Immature natural killer cell (primary cell): ENCODE data around the gene TRRAP. TPM values are rescaled to one million over a fixed set of nuclear protein-coding genes. Genes with fewer than 3 reads are reported as not detected.

Experiments used
- DNase-seq, 3 donors: peaks; one replicate each; pipeline ENCODE4 v3.0.0; 2022; ENCODE audit warnings: mixed read lengths in 1 of 3
- H3K27ac Mint-ChIP-seq, 6 donors: one replicate each; pipeline ENCODE4 v1.8.0; 2020; ENCODE audit warnings: mixed read lengths in 6 of 6, mild to moderate bottlenecking in 5 of 6, inconsistent platforms in 4 of 6, moderate library complexity in 3 of 6
- H3K27me3 Mint-ChIP-seq, 3 donors: one replicate each; pipeline ENCODE4 v1.8.0; 2020 to 2021; ENCODE audit warnings: low read depth in 3 of 3, mild to moderate bottlenecking in 3 of 3, mixed read lengths in 3 of 3, moderate library complexity in 3 of 3, inconsistent platforms in 1 of 3
- H3K36me3 Mint-ChIP-seq, 3 donors: one replicate each; pipeline ENCODE4 v1.8.0; 2020; ENCODE audit warnings: mixed read lengths in 3 of 3, inconsistent platforms in 2 of 3, mild to moderate bottlenecking in 2 of 3
- H3K4me1 Mint-ChIP-seq, 2 donors: one replicate each; pipeline ENCODE4 v1.8.0; 2020; ENCODE audit warnings: inconsistent platforms in 2 of 2, mild to moderate bottlenecking in 2 of 2, mixed read lengths in 2 of 2, moderate library complexity in 1 of 2
- H3K4me3 Mint-ChIP-seq, 5 donors: one replicate each; pipeline ENCODE4 v1.8.0; 2020; ENCODE audit warnings: mild to moderate bottlenecking in 5 of 5, mixed read lengths in 5 of 5, inconsistent platforms in 3 of 5, moderate library complexity in 3 of 5
- H3K9me3 Mint-ChIP-seq, 6 donors: one replicate each; pipeline ENCODE4 v1.8.0; 2020; ENCODE audit warnings: mild to moderate bottlenecking in 6 of 6, mixed read lengths in 6 of 6, inconsistent platforms in 4 of 6, moderate library complexity in 3 of 6
- polyA plus RNA-seq, 3 donors: library from polyadenylated mRNA; unstranded; fragments of 300-500 nt; fragmentation: Illumina TruSeq; gene quantifications; one replicate each; pipeline ENCODE4 v1.2.3, GENCODE V29; 2021

The TRRAP gene
- polyA plus RNA-seq, 3 donors from 2014 or later, result 1.6 to 6.0 (median 1.8) TPM

DNA sequence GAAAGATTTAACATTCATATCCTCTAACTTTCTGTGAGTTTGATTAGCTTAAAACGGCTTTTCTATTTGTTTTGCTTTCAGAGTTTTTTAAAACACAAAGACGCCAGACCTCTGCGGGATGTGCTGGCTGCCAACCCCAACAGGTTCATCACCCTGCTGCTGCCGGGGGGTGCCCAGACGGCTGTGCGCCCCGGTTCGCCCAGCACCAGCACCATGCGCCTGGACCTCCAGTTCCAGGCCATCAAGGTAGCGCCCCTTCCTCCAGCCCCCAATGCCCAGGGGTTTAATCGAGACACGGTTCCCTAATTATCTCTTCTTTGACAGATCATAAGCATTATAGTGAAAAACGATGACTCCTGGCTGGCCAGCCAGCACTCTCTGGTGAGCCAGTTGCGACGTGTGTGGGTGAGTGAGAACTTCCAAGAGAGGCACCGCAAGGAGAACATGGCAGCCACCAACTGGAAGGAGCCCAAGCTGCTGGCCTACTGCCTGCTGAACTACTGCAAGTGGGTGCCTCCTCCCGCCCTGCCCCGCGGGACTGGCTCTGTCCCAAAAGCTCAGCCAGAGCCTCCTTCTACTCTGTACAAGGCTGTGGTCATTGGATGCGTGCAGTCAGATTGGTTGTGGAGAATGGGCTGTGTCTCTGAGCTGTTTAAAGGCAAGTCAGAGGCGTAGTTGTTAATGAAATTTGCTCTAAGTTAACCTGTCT lies 71.2 kb downstream of the TRRAP start:
- no peaks in the 10 kb centered on the region for H3K9me3 Mint-ChIP-seq

DNA sequence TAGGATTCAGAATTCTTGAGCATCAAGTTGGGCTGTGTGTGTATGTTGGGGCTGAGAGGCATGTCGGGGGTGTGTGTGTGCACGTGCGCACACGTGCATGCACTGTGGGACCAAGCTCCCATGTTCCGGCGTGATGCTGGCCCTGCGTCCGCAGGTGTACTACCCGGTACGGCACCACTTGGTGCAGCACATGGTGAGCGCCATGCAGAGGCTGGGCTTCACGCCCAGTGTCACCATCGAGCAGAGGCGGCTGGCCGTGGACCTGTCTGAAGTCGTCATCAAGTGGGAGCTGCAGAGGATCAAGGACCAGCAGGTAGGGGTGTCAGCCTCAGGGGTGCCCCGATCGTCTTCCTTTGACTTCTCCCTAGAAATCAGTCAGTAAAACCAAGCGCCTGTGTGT lies 77.7 kb downstream of the TRRAP start:
- H3K27ac Mint-ChIP-seq, result no peak overlapping the region
- H3K4me1 Mint-ChIP-seq, result no peaks in the 10 kb centered on the region
- H3K27me3 Mint-ChIP-seq, result peaks cover 0 to 4% (median 2%) of the 10 kb centered on the region in 3 donors
- H3K9me3 Mint-ChIP-seq, result no peaks in the 10 kb centered on the region
- H3K36me3 Mint-ChIP-seq, result peaks cover 33 to 82% (median 45%) of the 10 kb centered on the region in 3 donors
- DNase-seq, result no peak
- H3K4me3 Mint-ChIP-seq, result no peak overlapping the region

More for the DNA sequence above, 71.2 kb downstream of the TRRAP start:
- no peak for DNase-seq
- no peak overlapping the region for H3K27ac Mint-ChIP-seq
- no peaks in the 10 kb centered on the region for H3K4me1 Mint-ChIP-seq
- peaks cover 0 to 2% (median 0%) of the 10 kb centered on the region in 3 donors for H3K27me3 Mint-ChIP-seq
- no peak overlapping the region for H3K4me3 Mint-ChIP-seq
- peaks cover 24 to 70% (median 29%) of the 10 kb centered on the region in 3 donors for H3K36me3 Mint-ChIP-seq

DNA sequence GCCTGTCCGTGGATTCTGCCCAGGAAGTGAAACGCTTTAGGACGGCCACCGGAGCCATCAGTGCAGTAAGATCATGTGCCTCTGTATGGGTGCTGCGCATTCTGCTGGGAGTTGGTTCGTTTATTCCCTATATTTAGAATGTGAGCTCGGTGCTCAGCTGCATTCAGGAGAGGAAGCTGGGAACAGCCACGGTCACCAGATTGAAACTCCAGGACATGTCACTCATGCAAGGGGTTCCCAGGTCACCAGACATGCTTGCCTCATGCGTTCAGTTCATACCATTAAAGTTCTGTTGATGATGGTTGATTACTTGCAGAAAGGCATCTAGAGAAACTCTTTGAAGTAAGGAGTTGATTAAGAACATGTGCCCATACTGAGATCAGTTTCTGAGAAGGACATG lies 78.1 kb downstream of the TRRAP start:
- H3K4me3 Mint-ChIP-seq, result no peak overlapping the region
- H3K36me3 Mint-ChIP-seq, result peaks cover 33 to 82% (median 45%) of the 10 kb centered on the region in 3 donors
- H3K9me3 Mint-ChIP-seq, result no peaks in the 10 kb centered on the region
- no peak overlapping the region for H3K27ac Mint-ChIP-seq
- H3K27me3 Mint-ChIP-seq, result peaks cover 0 to 4% (median 2%) of the 10 kb centered on the region in 3 donors
- no peak for DNase-seq
- H3K4me1 Mint-ChIP-seq, result no peaks in the 10 kb centered on the region

DNA sequence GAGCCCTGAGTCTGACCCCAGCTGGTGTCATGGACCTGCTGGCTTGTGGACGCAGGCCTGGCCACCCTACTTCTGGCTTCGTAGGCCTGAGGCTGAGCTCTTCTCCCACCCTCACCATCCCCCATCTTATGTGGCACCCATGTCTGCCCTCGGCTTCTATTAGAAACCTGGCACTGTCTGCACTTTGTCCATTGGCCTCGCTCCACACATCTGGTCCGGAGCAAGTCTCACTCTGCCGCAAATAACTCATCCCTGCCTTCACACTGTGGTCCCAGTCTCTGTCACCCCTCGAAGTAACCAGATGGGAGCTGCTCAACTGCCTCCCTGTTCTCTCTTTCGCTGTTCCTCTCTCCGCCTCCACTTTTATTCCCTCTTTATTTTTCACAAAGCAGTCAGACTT lies 78.6 kb downstream of the TRRAP start:
- Mint-ChIP-seq H3K4me1 (no peaks in the 10 kb centered on the region), H3K27me3 (peaks cover 0 to 4% (median 2%) of the 10 kb centered on the region in 3 donors), H3K36me3 (peaks cover 31 to 82% (median 45%) of the 10 kb centered on the region in 3 donors), H3K27ac (no peak overlapping the region), H3K9me3 (no peaks in the 10 kb centered on the region), H3K4me3 (no peak overlapping the region)
- no peak for DNase-seq

DNA sequence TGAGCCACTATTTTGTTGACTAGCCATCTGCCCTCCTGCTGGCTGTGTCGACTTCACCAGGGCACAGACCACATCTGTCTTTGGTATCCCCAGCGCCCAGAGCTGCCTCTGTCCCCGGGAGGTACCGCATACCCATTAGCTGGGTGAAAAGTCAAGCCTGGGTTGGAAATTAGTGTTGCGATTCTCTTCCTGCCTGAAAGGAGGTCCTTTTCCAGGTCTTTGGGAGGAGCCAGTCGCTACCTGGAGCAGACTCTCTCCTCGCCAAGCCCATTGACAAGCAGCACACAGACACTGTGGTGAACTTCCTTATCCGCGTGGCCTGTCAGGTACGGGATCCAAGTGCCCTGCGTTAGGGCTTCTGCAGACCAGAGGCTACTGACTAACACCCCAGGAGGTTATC lies 79.4 kb downstream of the TRRAP start:
- H3K36me3 Mint-ChIP-seq, result peaks cover 31 to 82% (median 45%) of the 10 kb centered on the region in 3 donors
- no peaks in the 10 kb centered on the region for H3K9me3 Mint-ChIP-seq
- H3K4me1 Mint-ChIP-seq, result no peaks in the 10 kb centered on the region
- H3K4me3 Mint-ChIP-seq, result no peak overlapping the region
- no peak for DNase-seq
- H3K27ac Mint-ChIP-seq, result no peak overlapping the region
- H3K27me3 Mint-ChIP-seq, result peaks cover 0 to 4% (median 2%) of the 10 kb centered on the region in 3 donors

DNA sequence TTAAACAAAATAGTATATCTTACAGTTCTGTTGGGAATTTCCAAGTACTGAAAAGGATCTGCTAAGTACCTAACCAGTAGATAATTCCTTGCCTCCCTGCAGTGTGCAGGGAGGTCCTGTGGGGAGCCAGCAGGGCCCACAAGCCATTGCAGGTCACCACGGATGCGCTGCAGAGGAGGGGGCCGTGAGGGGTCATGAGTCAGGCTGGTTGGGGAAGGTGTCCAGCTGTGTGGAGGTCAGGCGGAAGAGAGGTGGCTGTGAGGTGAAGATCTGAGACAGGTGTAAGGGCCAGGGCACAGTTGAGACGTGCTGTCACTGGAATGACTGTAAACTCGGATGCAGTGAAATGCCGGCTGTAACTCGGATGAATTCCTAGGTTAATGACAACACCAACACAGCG lies 80.6 kb downstream of the TRRAP start:
- Mint-ChIP-seq H3K36me3 (peaks cover 22 to 78% (median 38%) of the 10 kb centered on the region in 3 donors), H3K4me3 (no peak overlapping the region), H3K27ac (peak overlapping the region in 1 of 6 donors; percentile 63)

DNA sequence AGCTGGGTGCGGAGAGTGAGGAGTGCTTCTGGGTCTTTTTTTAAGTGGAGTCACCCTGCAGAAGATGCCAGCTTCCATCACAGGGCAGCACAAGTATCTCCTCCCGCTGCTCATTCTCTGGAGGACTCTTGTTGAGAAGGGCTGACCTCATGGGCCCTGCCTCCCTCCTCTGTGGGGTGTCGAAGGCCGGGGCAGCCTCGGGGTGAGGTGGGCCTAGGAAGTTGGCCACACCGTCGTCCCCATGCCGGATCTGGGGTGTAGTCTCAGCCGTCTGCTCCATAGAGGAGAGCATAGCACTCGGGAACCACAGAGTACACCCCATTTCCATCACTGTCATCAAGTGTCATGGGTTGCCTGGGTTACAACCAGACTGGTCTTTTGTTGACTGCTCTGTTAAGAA lies 85.0 kb downstream of the TRRAP start:
- Mint-ChIP-seq H3K9me3 (no peaks in the 10 kb centered on the region), H3K4me3 (no peak overlapping the region), H3K36me3 (peaks cover 23 to 70% (median 31%) of the 10 kb centered on the region in 3 donors), H3K4me1 (no peaks in the 10 kb centered on the region), H3K27ac (no peak overlapping the region), H3K27me3 (peaks cover 0 to 5% (median 0%) of the 10 kb centered on the region in 3 donors)
- no peak for DNase-seq

More for the DNA sequence above, 80.6 kb downstream of the TRRAP start:
- Mint-ChIP-seq H3K27me3 (peaks cover 0 to 4% (median 2%) of the 10 kb centered on the region in 3 donors), H3K4me1 (no peaks in the 10 kb centered on the region), H3K9me3 (no peaks in the 10 kb centered on the region)
- DNase-seq, result no peak

DNA sequence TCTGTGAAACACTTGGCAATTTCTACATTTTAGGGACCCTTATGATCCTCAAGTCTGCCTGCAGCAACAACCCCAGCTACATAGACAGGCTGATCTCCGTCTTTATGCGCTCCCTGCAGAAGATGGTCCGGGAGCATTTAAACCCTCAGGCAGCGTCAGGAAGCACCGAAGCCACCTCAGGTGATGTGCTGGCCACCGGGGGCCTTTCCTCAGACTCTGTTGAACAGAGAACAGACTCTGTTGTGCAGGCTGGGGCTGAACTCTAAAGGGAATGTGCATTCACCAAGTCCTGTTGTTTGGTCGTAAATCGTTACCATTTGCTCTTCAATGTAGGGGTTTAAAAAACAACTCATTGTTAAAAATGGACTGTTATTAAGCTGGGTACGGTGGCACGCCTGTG lies 86.3 kb downstream of the TRRAP start:
- no peaks in the 10 kb centered on the region for H3K9me3 Mint-ChIP-seq
- peaks cover 0 to 5% (median 0%) of the 10 kb centered on the region in 3 donors for H3K27me3 Mint-ChIP-seq
- H3K4me3 Mint-ChIP-seq, result no peak overlapping the region
- peaks cover 21 to 72% (median 35%) of the 10 kb centered on the region in 3 donors for H3K36me3 Mint-ChIP-seq
- H3K27ac Mint-ChIP-seq, result no peak overlapping the region
- DNase-seq, result no peak
- H3K4me1 Mint-ChIP-seq, result no peaks in the 10 kb centered on the region

DNA sequence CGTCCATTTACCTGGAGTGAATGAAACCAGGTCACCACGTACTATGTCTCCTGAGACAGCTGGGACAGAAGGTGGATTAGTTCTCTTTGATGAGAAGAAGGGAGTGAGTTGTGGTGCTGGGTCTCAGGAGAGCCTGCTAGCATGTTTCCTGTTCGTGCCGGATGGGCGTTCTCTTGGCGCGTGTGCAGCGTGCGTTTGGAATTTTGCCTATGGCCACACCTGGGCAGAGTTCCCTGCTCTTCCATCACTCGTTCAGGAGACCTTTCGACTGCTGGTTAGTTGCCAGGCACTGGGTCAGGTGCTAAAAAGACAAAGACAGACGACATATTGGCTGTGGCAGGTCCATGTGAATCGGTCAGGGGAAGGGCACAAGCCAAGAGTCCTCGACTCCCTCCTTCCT lies 90.3 kb downstream of the TRRAP start:
- no peak overlapping the region for H3K4me3 Mint-ChIP-seq
- H3K27me3 Mint-ChIP-seq, result peaks cover 0 to 2% (median 0%) of the 10 kb centered on the region in 3 donors
- H3K9me3 Mint-ChIP-seq, result no peaks in the 10 kb centered on the region
- H3K4me1 Mint-ChIP-seq, result no peaks in the 10 kb centered on the region
- peaks cover 24 to 70% (median 52%) of the 10 kb centered on the region in 3 donors for H3K36me3 Mint-ChIP-seq
- peak overlapping the region in 1 of 6 donors; percentile 20 for H3K27ac Mint-ChIP-seq
- DNase-seq, result no peak

DNA sequence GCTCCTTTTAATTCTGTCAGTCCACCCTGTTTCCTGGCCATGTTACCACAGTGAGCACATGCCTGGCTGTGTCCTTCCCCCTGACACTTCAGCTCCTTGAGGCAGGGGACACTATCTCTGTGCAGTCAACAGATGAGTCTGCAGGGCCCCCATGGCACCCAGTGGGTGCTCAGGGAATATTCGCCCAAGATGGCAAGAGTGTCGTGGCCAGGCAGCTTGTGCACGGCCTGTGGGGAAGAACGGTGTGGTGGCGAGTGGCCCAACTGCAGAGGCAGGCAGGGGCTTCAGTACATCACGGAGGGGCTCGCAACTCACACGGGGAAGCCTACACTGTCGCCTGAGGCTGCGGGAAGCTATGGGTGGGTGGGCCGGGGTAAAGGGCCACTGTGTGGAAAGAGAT lies 91.1 kb downstream of the TRRAP start:
- Mint-ChIP-seq H3K27ac (peak overlapping the region in 2 of 6 donors; percentile 25 to 61), H3K4me3 (no peak overlapping the region), H3K27me3 (peaks cover 0 to 2% (median 0%) of the 10 kb centered on the region in 3 donors), H3K9me3 (no peaks in the 10 kb centered on the region), H3K36me3 (peaks cover 24 to 69% (median 53%) of the 10 kb centered on the region in 3 donors), H3K4me1 (no peaks in the 10 kb centered on the region)
- no peak for DNase-seq

DNA sequence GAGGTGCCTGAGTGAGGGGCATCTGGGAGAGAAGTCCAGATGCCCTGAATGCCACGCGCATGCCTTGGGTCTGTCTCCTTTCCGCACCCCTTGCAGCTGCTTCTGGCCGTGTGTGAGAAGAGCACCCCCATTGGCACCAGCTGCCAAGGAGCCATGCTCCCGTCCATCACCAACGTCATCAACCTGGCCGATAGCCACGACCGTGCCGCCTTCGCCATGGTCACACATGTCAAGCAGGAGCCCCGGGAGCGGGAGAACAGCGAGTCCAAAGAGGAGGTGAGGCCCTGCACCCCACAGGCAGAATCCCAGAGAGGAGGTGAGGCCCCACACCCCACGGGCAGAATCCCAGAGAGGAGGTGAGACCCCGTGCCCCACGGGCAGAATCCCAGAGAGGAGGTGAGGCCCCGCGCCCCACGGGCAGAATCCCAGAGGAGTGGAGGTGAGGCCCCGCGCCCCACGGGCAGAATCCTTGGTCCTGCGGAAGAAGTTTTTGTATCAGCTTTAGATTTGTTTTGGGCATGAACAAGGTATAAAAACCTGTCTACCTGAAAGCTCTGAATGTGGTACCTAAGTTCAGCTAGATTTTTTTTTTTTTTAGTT lies 91.8 kb downstream of the TRRAP start:
- Mint-ChIP-seq H3K36me3 (peaks cover 24 to 65% (median 54%) of the 10 kb centered on the region in 3 donors), H3K4me3 (no peak overlapping the region), H3K4me1 (no peaks in the 10 kb centered on the region), H3K27me3 (peaks cover 0 to 2% (median 0%) of the 10 kb centered on the region in 3 donors), H3K27ac (no peak overlapping the region), H3K9me3 (no peaks in the 10 kb centered on the region)
- DNase-seq, result no peak

DNA sequence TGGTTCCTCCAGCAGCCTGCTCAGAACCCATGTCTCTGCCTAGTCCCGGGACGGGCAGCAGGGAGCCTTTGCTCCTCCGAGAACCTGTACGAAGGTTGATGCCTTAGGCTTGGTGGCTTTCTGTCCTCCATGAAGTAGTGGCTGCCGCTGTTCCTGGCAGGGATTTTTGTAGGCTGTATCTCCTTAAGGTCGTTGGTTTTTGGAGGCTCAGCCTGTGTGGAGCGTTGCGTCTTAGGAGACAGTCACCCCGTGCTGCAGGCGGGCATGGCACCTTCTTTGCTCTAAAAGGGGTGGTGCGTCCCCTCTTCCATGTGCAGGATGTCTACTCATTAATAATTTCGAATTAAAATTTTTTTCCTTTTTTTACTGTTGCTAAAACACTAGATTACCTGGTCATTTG lies 92.5 kb downstream of the TRRAP start:
- Mint-ChIP-seq H3K27ac (peak overlapping the region in 1 of 6 donors; percentile 50), H3K4me1 (no peaks in the 10 kb centered on the region), H3K4me3 (no peak overlapping the region), H3K27me3 (no peaks in the 10 kb centered on the region), H3K36me3 (peaks cover 24 to 64% (median 56%) of the 10 kb centered on the region in 3 donors), H3K9me3 (no peaks in the 10 kb centered on the region)
- DNase-seq, result no peak

DNA sequence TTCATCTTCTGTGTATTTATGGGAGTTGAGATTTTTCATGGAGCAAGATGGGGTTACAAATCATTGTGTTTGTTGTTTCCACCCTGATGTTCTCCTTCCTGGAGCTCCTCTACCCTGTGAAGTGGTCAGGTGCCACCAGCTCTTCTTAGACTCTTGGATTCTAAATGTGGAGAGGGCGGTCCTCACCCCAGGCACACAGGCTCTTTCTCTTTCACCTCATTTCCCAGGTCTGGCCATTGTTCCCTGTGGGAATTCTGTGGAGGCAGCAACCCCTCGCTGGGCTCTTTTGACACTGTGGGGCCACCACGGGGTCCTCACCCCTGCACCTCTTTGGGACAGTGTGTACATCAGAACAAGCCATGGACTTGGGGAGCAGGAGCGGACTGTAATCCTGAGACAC lies 95.9 kb downstream of the TRRAP start:
- Mint-ChIP-seq H3K27ac (peak overlapping the region in 2 of 6 donors; percentile 11 to 26), H3K36me3 (peaks cover 15 to 62% (median 54%) of the 10 kb centered on the region in 3 donors), H3K4me3 (no peak overlapping the region), H3K9me3 (no peaks in the 10 kb centered on the region), H3K4me1 (no peaks in the 10 kb centered on the region), H3K27me3 (peaks cover 0 to 1% (median 0%) of the 10 kb centered on the region in 3 donors)
- DNase-seq, result no peak
